Gastroesophageal sphincter (tissue), 3 donors: Measurements from ENCODE around the gene DMBT1.

Experiments used
- CTCF ChIP-seq, 4 experiments: fragments of 200-600 bp in 2 of 4; fragments of 450-650 bp in 2 of 4; sonication (generic) in 1 of 4; IDR thresholded peaks; one replicate each; pipeline ENCODE4 v1.5.1; 2017 to 2019; ENCODE audit warnings: antibody characterized with exemption in 4 of 4, mild to moderate bottlenecking in 2 of 4, moderate library complexity in 2 of 4
- POLR2AphosphoS5 ChIP-seq: sonication (generic); formaldehyde crosslinking; IDR thresholded peaks from one replicate; pipeline ENCODE4 v1.6.1; 2017; ENCODE audit warnings: antibody characterized with exemption

GRCh38 chr10:122553341-122553740, 7.2 kb upstream of the DMBT1 start:
- TF ChIP-seq POLR2AphosphoS5 (no peak), CTCF (IDR thresholded peaks at IDR 0.05) (no peak)
